SU-DHL-6 (cell line): ENCODE measurements around the gene IP6K2.
"Not testable (repeated sequence)": the region's sequence is repeated elsewhere in the genome, so short reads cannot be mapped to it uniquely, and the experiment has no call there.

Source experiments
- H2AFZ ChIP-seq: fragments of 200-600 bp; sonication (generic); 2 replicates; pipeline ENCODE4 v1.6.1; 2014; ENCODE audit warnings: low read depth, mild to moderate bottlenecking, moderate library complexity, mixed read lengths, antibody characterized with exemption, low read length; ENCODE audit not compliant: severe bottlenecking
- H3F3A ChIP-seq: fragments of 200-600 bp; shearing (Covaris generic); 2 replicates; pipeline ENCODE4 v1.6.0; 2016; ENCODE audit warnings: antibody characterized with exemption, mild to moderate bottlenecking; ENCODE audit not compliant: insufficient read depth
- H3K27ac ChIP-seq: fragments of 200-600 bp; sonication (generic); 2 replicates; pipeline ENCODE4 v1.5.1; 2016; ENCODE audit warnings: low read depth, mild to moderate bottlenecking, low read length, moderate library complexity, mixed read lengths
- H3K27me3 ChIP-seq: fragments of 200-600 bp; sonication (generic), shearing (Covaris generic); 2 replicates; pipeline ENCODE4 v1.6.0; 2014; ENCODE audit warnings: mild to moderate bottlenecking, low read length
- H3K36me3 ChIP-seq: fragments of 200-600 bp; sonication (generic); 2 replicates; pipeline ENCODE4 v1.6.1; 2014; ENCODE audit warnings: mild to moderate bottlenecking, low read length, mixed read lengths
- H3K4me2 ChIP-seq: fragments of 300-600, 200-600 bp; shearing (Covaris generic), sonication (generic); 2 replicates; pipeline ENCODE4 v1.6.0; 2014; ENCODE audit warnings: low read length, low read depth, mild to moderate bottlenecking; ENCODE audit not compliant: poor library complexity, severe bottlenecking
- H3K4me3 ChIP-seq: fragments of 200-600 bp; sonication (generic); 2 replicates; pipeline ENCODE4 v1.5.1; 2014; ENCODE audit warnings: antibody characterized with exemption, low read length, mild to moderate bottlenecking, mixed read lengths; ENCODE audit not compliant: insufficient read depth, poor library complexity, severe bottlenecking
- H3K79me2 ChIP-seq: fragments of 200-600 bp; sonication (generic); 2 replicates; pipeline ENCODE4 v1.6.1; 2014; ENCODE audit warnings: mild to moderate bottlenecking, low read length, moderate library complexity; ENCODE audit not compliant: insufficient read depth
- H3K9ac ChIP-seq: fragments of 200-600 bp; sonication (generic); 2 replicates; pipeline ENCODE4 v1.7.0; 2014; ENCODE audit warnings: mild to moderate bottlenecking, low read length
- H3K9me2 ChIP-seq: fragments of 200-600 bp; sonication (generic); replicated peaks from 2 replicates; pipeline ENCODE4 v1.6.1; 2014; ENCODE audit warnings: low read length; ENCODE audit not compliant: insufficient read depth
- H3K9me3 ChIP-seq: fragments of 200-600 bp; sonication (generic); 2 replicates; pipeline ENCODE4 v1.6.1; 2014; ENCODE audit warnings: low read length, mixed read lengths; ENCODE audit not compliant: insufficient read depth
- H4K20me1 ChIP-seq: fragments of 200-600 bp; sonication (generic); 2 replicates; pipeline ENCODE4 v1.6.1; 2014; ENCODE audit warnings: low read depth, mild to moderate bottlenecking, antibody characterized with exemption, low read length, moderate library complexity, mixed read lengths
- CTCF ChIP-seq: fragments of 200-600 bp; sonication (generic); IDR thresholded peaks from one replicate; pipeline ENCODE4 v1.5.1; 2017; ENCODE audit warnings: antibody characterized with exemption, mild to moderate bottlenecking, low read length, moderate library complexity; ENCODE audit not compliant: insufficient read depth, poor library complexity, severe bottlenecking
- EZH2phosphoT487 ChIP-seq: fragments of 200-600 bp; sonication (generic), shearing (Covaris generic); conservative IDR thresholded peaks from 2 replicates; pipeline ENCODE4 v1.6.1; 2018; ENCODE audit warnings: mild to moderate bottlenecking, antibody characterized with exemption, low read length, moderate library complexity, mixed read lengths

IP6K2 gene

GRCh38 chr3:48723725-48724124 lies 6.7 kb upstream of the IP6K2 start:
- H3F3A ChIP-seq: no peaks in the 10 kb centered on the region
- TF ChIP-seq CTCF: no peak
- TF ChIP-seq EZH2phosphoT487: no peak
- no peaks in the 10 kb centered on the region for H3K79me2 ChIP-seq
- H2AFZ ChIP-seq: no peak overlapping the region
- no peaks in the 10 kb centered on the region for H4K20me1 ChIP-seq
- no peak overlapping the region for H3K9ac ChIP-seq
- H3K9me3 ChIP-seq: no peaks in the 10 kb centered on the region
- no peaks in the 10 kb centered on the region for H3K9me2 ChIP-seq
- no peak overlapping the region for H3K4me2 ChIP-seq
- H3K36me3 ChIP-seq: no peaks in the 10 kb centered on the region
- H3K27me3 ChIP-seq: no peaks in the 10 kb centered on the region
- no peak overlapping the region for H3K27ac ChIP-seq
- H3K4me3 ChIP-seq: no peak overlapping the region

- not testable (repeated sequence) for H3K4me3 ChIP-seq, H4K20me1 ChIP-seq, H3F3A ChIP-seq, H2AFZ ChIP-seq, H3K27ac ChIP-seq, H3K36me3 ChIP-seq, H3K9me3 ChIP-seq, H3K79me2 ChIP-seq, H3K27me3 ChIP-seq, H3K4me2 ChIP-seq, H3K9ac ChIP-seq, H3K9me2 ChIP-seq
These were observed 6.3 kb upstream of the IP6K2 start for GRCh38 chr3:48723293-48723692.

GRCh38 chr3:48716508-48716981 lies 476 bp downstream of the IP6K2 start:
- Histone ChIP-seq H3F3A (no peaks in the 10 kb centered on the region), H3K27me3 (no peaks in the 10 kb centered on the region), H3K36me3 (peaks cover 7% of the 10 kb centered on the region; the same call in 1 of the 2 replicates), H3K9me3 (no peaks in the 10 kb centered on the region), H3K9ac (peak overlapping the region; percentile 94), H3K4me2 (peak overlapping the region; percentile 70), H3K4me3 (peak overlapping the region; percentile 90), H3K27ac (peak overlapping the region; percentile 42), H3K79me2 (peaks cover 53% of the 10 kb centered on the region), H3K9me2 (no peaks in the 10 kb centered on the region), H4K20me1 (peaks cover 5% of the 10 kb centered on the region; the same call in 1 of the 2 replicates), H2AFZ (peak overlapping the region; percentile 23)
- TF ChIP-seq CTCF (no peak), EZH2phosphoT487 (no peak)

- Histone ChIP-seq H3F3A (0 out of 2 replicates have a peak, but pooled peaks cover under 1% of the 10 kb centered on the region), H3K4me3 (peak overlapping the region; percentile 90), H3K9ac (peak overlapping the region; percentile 94), H3K4me2 (peak overlapping the region; percentile 70), H3K9me3 (no peaks in the 10 kb centered on the region), H3K9me2 (no peaks in the 10 kb centered on the region), H3K27ac (no peak overlapping the region), H4K20me1 (peaks cover 5% of the 10 kb centered on the region; the same call in 1 of the 2 replicates), H3K79me2 (peaks cover 66% of the 10 kb centered on the region), H3K27me3 (no peaks in the 10 kb centered on the region), H3K36me3 (peaks cover 10% of the 10 kb centered on the region; the same call in 1 of the 2 replicates), H2AFZ (no peak overlapping the region)
- TF ChIP-seq EZH2phosphoT487: no peak
- no peak for TF ChIP-seq CTCF
These were observed 1.7 kb downstream of the IP6K2 start for GRCh38 chr3:48715174-48715800.
